GM12801 (cell line): ENCODE measurements around the gene CDK5RAP3.

Source experiments
- CTCF ChIP-seq: IDR thresholded peaks from one replicate; pipeline ENCODE4 v1.5.1; 2011; ENCODE audit warnings: control low read depth; ENCODE audit not compliant: insufficient read length; ENCODE audit errors: extremely low read depth

Gene CDK5RAP3

DNA sequence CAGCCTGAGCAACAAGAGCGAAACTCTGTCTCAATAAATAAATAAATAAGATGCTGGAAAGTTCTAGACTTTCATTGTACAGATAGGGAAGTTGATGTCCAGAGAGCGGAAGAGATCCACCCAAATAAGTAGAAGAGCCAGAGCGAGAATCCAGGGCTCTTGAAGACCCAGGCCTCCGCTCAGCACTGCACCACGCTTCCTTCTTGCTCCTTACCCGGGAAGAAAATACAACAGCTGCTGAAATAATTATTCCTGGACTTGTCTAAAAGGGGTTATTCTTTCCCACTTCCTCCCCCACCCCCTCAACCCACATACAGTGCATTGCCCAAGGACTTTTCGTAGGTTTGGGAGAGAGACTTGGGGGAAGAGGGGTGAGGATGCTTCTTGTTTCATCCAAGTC, 26.7 kb downstream of the CDK5RAP3 start:
- TF ChIP-seq CTCF, result no peak

GRCh38 chr17:47998044-47998443, 27.1 kb downstream of the CDK5RAP3 start:
- no peak for TF ChIP-seq CTCF

- TF ChIP-seq CTCF, result no peak
Observed at GRCh38 chr17:47999582-47999981, 28.7 kb downstream of the CDK5RAP3 start.

DNA sequence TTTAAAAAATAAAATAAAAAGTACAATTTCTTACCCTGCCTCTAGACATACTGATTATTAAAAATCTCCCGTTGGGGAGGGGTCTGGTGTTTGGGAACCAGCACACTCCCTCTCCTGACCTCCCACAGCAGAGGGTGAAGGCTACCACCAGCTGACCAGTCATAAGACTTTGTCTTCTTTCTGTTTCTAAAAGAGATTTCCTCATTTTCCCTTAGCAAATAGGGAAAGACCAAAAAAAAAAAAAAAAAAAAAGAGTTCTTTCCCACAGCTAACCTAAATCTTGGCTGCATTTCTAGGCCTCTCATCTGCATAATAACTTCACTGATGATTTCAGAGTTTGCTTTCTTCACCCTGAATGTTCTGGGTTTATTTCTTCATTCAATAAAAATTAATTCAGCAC, 30.3 kb downstream of the CDK5RAP3 start:
- TF ChIP-seq CTCF, result no peak

DNA sequence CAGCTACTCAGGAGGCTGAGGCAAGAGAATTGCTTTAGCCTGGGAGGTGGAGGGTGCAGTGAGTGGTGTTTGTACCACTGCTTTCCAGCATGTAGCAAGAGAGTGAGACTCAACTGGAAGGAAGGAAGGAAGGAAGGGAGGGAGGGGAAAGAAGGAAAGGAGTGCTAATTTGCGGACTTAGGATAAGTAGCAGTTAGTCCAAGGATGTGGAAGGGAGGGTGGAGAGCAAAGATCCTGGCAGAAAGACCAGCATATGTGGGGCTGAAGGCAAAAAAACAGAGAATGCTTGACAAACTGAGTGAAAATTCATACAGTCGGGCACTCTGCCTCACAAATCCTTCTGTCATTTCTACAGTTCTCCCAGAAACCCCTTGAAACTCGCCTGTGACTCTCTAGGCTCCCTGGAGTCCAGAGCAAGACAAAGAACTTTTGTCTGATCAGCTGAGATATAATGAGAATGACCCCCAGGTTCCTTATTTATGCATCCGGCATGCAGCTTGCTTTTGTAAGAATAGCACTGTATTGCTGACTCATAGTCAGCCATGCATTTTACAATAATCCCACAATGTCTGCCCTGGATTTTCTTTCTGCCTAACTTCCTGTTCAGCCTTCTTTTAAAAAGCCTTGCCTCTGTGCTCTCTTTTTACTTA, 31.5 kb downstream of the CDK5RAP3 start:
- no peak for TF ChIP-seq CTCF

DNA sequence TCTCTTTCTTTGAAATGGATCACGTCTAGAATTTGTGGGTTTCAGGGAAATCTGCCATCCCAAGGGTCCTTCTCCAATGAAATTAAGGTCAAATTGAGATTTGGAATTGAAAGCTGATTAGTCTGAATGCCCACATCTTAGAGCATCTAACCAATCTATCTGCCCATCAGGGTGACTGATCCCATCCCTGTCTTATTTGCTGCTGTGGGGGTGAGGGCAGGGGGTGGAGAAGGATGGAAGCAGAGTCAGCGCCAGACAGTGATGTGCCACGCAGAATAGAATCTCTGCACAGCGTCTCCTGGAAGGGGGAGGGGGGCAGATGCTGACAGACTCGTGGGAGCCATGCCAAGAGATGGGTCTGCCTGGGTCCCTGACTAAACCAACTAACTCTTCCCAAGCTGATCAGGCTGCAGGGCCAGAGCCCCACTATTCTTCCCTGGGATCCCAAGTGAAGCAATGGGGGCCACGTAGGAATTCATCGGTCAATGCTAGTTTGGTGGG, 32.1 kb downstream of the CDK5RAP3 start:
- TF ChIP-seq CTCF, result no peak

GRCh38 chr17:48003417-48004151, 32.7 kb downstream of the CDK5RAP3 start:
- TF ChIP-seq CTCF, result no peak
